KMS-11 (cell line): ENCODE data around the gene LRP2BP.

ENCODE experiments used
- H2AFZ ChIP-seq: fragments of 200-600 bp; sonication (generic); 2 replicates; pipeline ENCODE4 v1.6.1; 2016; ENCODE audit warnings: antibody characterized with exemption, mixed run types, low read depth
- H3K27ac ChIP-seq: fragments of 200-600 bp; sonication (generic); 2 replicates; pipeline ENCODE4 v1.6.1; 2016; ENCODE audit warnings: mild to moderate bottlenecking, mixed run types
- H3K27me3 ChIP-seq: fragments of 200-600 bp; sonication (generic); 2 replicates; pipeline ENCODE4 v1.6.1; 2017; ENCODE audit warnings: mild to moderate bottlenecking, low read depth, mixed run types, moderate library complexity; ENCODE audit not compliant: insufficient read depth
- H3K36me3 ChIP-seq: fragments of 200-600 bp; sonication (generic); 2 replicates; pipeline ENCODE4 v1.6.1; 2017; ENCODE audit warnings: mild to moderate bottlenecking, mixed run types; ENCODE audit not compliant: insufficient read depth
- H3K4me1 ChIP-seq: fragments of 200-600 bp; sonication (generic); 2 replicates; pipeline ENCODE4 v1.6.1; 2016; ENCODE audit warnings: mild to moderate bottlenecking, low read depth, mixed run types; ENCODE audit not compliant: poor library complexity, severe bottlenecking
- H3K4me2 ChIP-seq: fragments of 200-600 bp; sonication (generic); 2 replicates; pipeline ENCODE4 v1.7.0; 2016; ENCODE audit warnings: mild to moderate bottlenecking, mixed run types
- H3K4me3 ChIP-seq: fragments of 200-600 bp; sonication (generic); IDR thresholded peaks from 2 replicates; pipeline ENCODE4 v1.6.1; 2017; ENCODE audit warnings: low read depth, low read length, mixed read lengths; ENCODE audit not compliant: insufficient read depth
- H3K79me2 ChIP-seq: fragments of 200-600 bp; sonication (generic); 2 replicates; pipeline ENCODE4 v1.6.1; 2016; ENCODE audit warnings: low read depth, mixed run types; ENCODE audit not compliant: insufficient read depth
- H3K9ac ChIP-seq: fragments of 200-600 bp; sonication (generic); 2 replicates; pipeline ENCODE4 v1.6.1; 2016; ENCODE audit warnings: mild to moderate bottlenecking, mixed run types
- H4K20me1 ChIP-seq: fragments of 200-600 bp; sonication (generic); 2 replicates; pipeline ENCODE4 v1.6.1; 2016; ENCODE audit warnings: mild to moderate bottlenecking, mixed run types; ENCODE audit not compliant: insufficient read depth
- TF ChIP-seq, protein P1 (sequence below): fragments of 200-600 bp; sonication (generic); conservative IDR thresholded peaks from 2 replicates; pipeline ENCODE4 v1.6.1; 2017; ENCODE audit warnings: low read depth, mild to moderate bottlenecking, antibody characterized with exemption, low read length, moderate library complexity, mixed read lengths

Gene LRP2BP

DNA sequence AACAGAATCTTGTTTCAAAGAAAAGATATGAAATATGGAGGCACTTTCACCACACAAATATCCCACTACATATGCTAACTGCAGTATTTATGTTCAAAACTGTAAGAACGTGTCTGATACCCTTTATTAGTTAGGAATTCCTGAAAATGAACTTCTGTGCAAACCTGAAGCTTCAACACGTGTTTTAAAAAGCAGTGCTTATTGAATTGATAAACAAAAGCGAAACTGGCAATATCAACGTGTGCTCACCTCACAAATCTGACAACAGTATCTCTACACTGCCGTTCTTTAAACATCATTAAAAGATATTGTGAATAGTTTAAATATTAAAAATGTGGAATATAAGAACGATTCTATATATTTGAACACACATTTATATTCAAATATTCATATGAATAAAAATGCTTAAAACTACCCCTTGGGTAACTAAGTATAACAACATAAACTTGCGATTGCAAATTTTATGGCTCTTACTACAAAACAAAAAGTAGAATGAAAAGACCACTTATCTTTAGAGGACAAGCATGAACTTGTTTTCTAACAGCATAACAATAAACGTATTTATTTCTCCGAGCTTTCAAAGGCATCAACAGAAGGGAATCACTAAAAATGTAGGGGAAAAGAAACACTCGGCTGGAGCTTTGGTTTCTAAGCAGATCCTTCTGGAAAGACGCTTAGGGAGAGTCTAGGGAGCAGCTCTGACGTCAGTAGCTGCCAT is at the start of gene LRP2BP:
Gene LRP2BP, minus strand, starts transcription at position 687 of the 718 bp plus-strand sequence. CDS start 17,738 bp downstream, outside the sequence.
- H2AFZ ChIP-seq: peak within 1 kb of the TSS; percentile 88
- peak within 1 kb of the TSS; percentile 92 for H3K27ac ChIP-seq

DNA sequence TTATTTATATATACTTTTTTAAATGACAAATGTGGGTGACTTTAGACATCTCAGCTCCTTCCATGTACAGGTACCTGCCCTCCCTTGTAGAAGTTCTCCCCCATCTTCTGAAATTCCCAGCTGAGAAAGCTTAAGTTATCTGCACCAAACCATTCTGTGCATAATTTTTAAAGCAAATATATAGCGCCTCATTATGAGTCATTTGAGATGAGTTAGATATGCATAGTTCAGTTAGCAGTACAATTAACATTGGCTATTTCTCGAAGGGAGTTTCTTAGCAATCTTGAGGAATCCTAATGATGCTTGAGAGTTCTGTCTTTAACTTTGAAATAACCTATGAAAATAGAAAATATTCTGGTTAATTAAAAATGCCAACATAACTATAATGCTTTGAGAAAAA is 49.5 kb upstream of the LRP2BP start:
- H3K4me2 ChIP-seq: no peak overlapping the region
- H3K27ac ChIP-seq: no peak overlapping the region
- H3K9ac ChIP-seq: no peak overlapping the region
- H4K20me1 ChIP-seq: no peaks in the 10 kb centered on the region
- no peak overlapping the region for H3K4me3 ChIP-seq
- TF ChIP-seq, protein P1, sequence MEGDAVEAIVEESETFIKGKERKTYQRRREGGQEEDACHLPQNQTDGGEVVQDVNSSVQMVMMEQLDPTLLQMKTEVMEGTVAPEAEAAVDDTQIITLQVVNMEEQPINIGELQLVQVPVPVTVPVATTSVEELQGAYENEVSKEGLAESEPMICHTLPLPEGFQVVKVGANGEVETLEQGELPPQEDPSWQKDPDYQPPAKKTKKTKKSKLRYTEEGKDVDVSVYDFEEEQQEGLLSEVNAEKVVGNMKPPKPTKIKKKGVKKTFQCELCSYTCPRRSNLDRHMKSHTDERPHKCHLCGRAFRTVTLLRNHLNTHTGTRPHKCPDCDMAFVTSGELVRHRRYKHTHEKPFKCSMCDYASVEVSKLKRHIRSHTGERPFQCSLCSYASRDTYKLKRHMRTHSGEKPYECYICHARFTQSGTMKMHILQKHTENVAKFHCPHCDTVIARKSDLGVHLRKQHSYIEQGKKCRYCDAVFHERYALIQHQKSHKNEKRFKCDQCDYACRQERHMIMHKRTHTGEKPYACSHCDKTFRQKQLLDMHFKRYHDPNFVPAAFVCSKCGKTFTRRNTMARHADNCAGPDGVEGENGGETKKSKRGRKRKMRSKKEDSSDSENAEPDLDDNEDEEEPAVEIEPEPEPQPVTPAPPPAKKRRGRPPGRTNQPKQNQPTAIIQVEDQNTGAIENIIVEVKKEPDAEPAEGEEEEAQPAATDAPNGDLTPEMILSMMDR: no peak
- H3K36me3 ChIP-seq: no peaks in the 10 kb centered on the region
- H3K4me1 ChIP-seq: no peaks in the 10 kb centered on the region
- no peaks in the 10 kb centered on the region for H3K27me3 ChIP-seq
- H2AFZ ChIP-seq: no peak overlapping the region
- H3K79me2 ChIP-seq: no peaks in the 10 kb centered on the region

More for the DNA sequence above, at the start of gene LRP2BP:
- Histone ChIP-seq H3K9ac (peak within 1 kb of the TSS; percentile 93), H4K20me1 (no peaks in the 10 kb centered on the region), H3K36me3 (no peaks in the 10 kb centered on the region), H3K4me1 (peaks cover 29% of the 10 kb centered on the region), H3K27me3 (no peaks in the 10 kb centered on the region), H3K4me2 (peak within 1 kb of the TSS; percentile 99), H3K4me3 (no peak within 1 kb of the TSS), H3K79me2 (no peaks in the 10 kb centered on the region)
- TF ChIP-seq, protein P1: no peak

DNA sequence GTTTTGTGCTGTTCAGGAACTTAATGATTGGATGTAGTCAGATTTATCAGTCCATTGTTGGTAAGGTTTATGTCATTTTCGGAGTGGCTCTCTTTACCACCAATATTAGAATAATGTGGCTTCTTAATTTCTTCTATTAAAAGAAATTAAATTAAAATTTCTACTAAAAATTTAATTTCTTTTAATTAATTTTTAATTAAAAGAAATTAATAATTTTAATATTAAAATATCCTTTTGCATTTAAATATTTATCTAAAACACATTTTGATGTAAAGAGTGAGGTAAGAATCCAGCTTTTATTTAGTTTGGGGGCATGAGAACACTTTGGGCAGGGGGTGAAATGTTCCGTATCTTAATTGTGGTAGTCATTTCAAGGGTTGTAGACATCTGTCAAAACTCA is 45.8 kb upstream of the LRP2BP start:
- Histone ChIP-seq H3K4me2 (no peak overlapping the region), H3K79me2 (no peaks in the 10 kb centered on the region), H3K27ac (no peak overlapping the region), H3K4me3 (no peak overlapping the region), H3K4me1 (no peaks in the 10 kb centered on the region), H3K9ac (no peak overlapping the region), H3K36me3 (no peaks in the 10 kb centered on the region), H2AFZ (no peak overlapping the region), H3K27me3 (no peaks in the 10 kb centered on the region), H4K20me1 (no peaks in the 10 kb centered on the region)
- TF ChIP-seq, protein P1: no peak

DNA sequence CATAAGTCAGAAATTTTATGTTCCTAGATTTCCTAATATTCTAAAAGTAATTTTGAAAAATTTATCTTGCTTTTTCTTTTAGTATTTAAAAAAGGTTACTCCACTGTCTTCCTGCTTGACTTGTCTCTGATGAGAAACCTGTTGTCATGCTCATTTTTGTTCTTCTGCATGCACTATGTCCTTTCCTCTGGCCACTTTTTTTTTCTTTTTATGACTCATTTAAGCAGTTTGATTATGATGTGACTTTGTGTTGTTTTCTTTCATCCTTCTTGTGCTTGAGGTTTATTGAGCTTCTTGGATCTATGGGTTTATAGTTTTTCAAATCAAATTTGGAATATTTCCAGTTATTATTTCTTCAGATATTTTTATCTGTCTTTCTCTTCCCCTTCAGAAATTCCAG is 42.1 kb upstream of the LRP2BP start:
- Histone ChIP-seq H3K9ac (no peak overlapping the region), H3K4me3 (no peak overlapping the region), H3K79me2 (no peaks in the 10 kb centered on the region), H3K4me1 (no peaks in the 10 kb centered on the region), H3K4me2 (no peak overlapping the region), H3K36me3 (no peaks in the 10 kb centered on the region), H2AFZ (no peak overlapping the region), H3K27ac (no peak overlapping the region), H3K27me3 (no peaks in the 10 kb centered on the region), H4K20me1 (no peaks in the 10 kb centered on the region)
- TF ChIP-seq, protein P1: no peak
